Embryonic facial prominence (tissue), 1 donor: ENCODE results near the gene PDZD8.

Experiments
- DNase-seq: peaks from one replicate; pipeline ENCODE4 v3.0.0-alpha.2; 2016; ENCODE audit errors: extremely low spot score

PDZD8 gene

GRCh38 chr10:117375360-117376178 lies at the start of gene PDZD8:
Gene PDZD8 (minus strand): TSS chr10:117375440. CDS start chr10:117375227, 213 bp downstream.
- peak; percentile 91 for DNase-seq

- no peak for DNase-seq
Observed at GRCh38 chr10:117424171-117424570, 48.9 kb upstream of the PDZD8 start.

- DNase-seq: no peak
Observed at GRCh38 chr10:117421985-117422384, 46.7 kb upstream of the PDZD8 start.

- DNase-seq: no peak
Observed at GRCh38 chr10:117420768-117421167, 45.5 kb upstream of the PDZD8 start.

GRCh38 chr10:117419921-117420320 lies 44.7 kb upstream of the PDZD8 start:
- DNase-seq: no peak

GRCh38 chr10:117419159-117419558 lies 43.9 kb upstream of the PDZD8 start:
- DNase-seq: no peak

- no peak for DNase-seq
Observed at GRCh38 chr10:117418121-117418520, 42.9 kb upstream of the PDZD8 start.

GRCh38 chr10:117417196-117417595 lies 42.0 kb upstream of the PDZD8 start:
- no peak for DNase-seq

GRCh38 chr10:117413928-117414618 lies 38.8 kb upstream of the PDZD8 start:
- no peak for DNase-seq

GRCh38 chr10:117412469-117413010 lies 37.3 kb upstream of the PDZD8 start:
- no peak for DNase-seq

- DNase-seq: no peak
Observed at GRCh38 chr10:117411479-117412399, 36.5 kb upstream of the PDZD8 start.

- no peak for DNase-seq
Observed at GRCh38 chr10:117410557-117410956, 35.3 kb upstream of the PDZD8 start.

GRCh38 chr10:117409549-117410305 lies 34.5 kb upstream of the PDZD8 start:
- DNase-seq: no peak

GRCh38 chr10:117408436-117409384 lies 33.5 kb upstream of the PDZD8 start:
- DNase-seq: no peak

- DNase-seq: no peak
Observed at GRCh38 chr10:117405730-117406129, 30.5 kb upstream of the PDZD8 start.

GRCh38 chr10:117400329-117400728 lies 25.1 kb upstream of the PDZD8 start:
- no peak for DNase-seq

GRCh38 chr10:117399341-117400196 lies 24.3 kb upstream of the PDZD8 start:
- no peak for DNase-seq

GRCh38 chr10:117398029-117398428 lies 22.8 kb upstream of the PDZD8 start:
- no peak for DNase-seq
